PC-9 (cell line): ENCODE data around the gene ADAMTS2. TPM values are rescaled to one million over a fixed set of nuclear protein-coding genes. Genes with fewer than 3 reads are reported as not detected.

Source experiments
- BruUV-seq: library from RNA; stranded (reverse); fragments of 400-500 nt; replicated peaks from 2 replicates; lab custom pipeline; 2021; lab: Mats Ljungman, UMichigan
- CTCF ChIA-PET: fragments of 300-600 bp; sonication (Branson Sonifier 250); formaldehyde crosslinking; loops from one replicate; lab custom pipeline; 2022; ENCODE audit warnings: antibody characterized with exemption; lab: Charles Lee
- POLR2A ChIA-PET: fragments of 300-600 bp; sonication (Branson Sonifier 250); formaldehyde crosslinking; loops from one replicate; lab custom pipeline; 2022; ENCODE audit warnings: antibody characterized with exemption; ENCODE audit not compliant: unreplicated experiment; lab: Charles Lee
- DNase-seq, 2 experiments: peaks; one replicate each; pipeline versions ENCODE4 v3.0.0 to v3.0.0-alpha.2; 2015 to 2022; ENCODE audit warnings: mixed read lengths in 1 of 2
- H2AFZ ChIP-seq: fragments of 200-600 bp; sonication (generic); 2 replicates; pipeline ENCODE4 v1.8.1; 2017; ENCODE audit warnings: antibody characterized with exemption
- H3F3A ChIP-seq: fragments of 200-600 bp; sonication (generic); 2 replicates; pipeline ENCODE4 v1.8.1; 2017; ENCODE audit warnings: antibody characterized with exemption, mild to moderate bottlenecking, low read depth; ENCODE audit not compliant: insufficient read depth
- H3K27ac ChIP-seq: fragments of 200-600 bp; sonication (generic); 2 replicates; pipeline ENCODE4 v1.6.1; 2016; ENCODE audit warnings: mixed run types
- H3K27me3 ChIP-seq: fragments of 200-600 bp; sonication (generic); 2 replicates; pipeline ENCODE4 v1.6.1; 2016; ENCODE audit warnings: low read depth, mixed run types; ENCODE audit not compliant: insufficient read depth
- H3K36me3 ChIP-seq: fragments of 200-600 bp; sonication (generic); 2 replicates; pipeline ENCODE4 v1.6.1; 2016; ENCODE audit warnings: low read depth, mixed run types
- H3K4me1 ChIP-seq: fragments of 200-600 bp; sonication (generic); replicated peaks from 2 replicates; pipeline ENCODE4 v1.6.1; 2016; ENCODE audit warnings: mixed run types; ENCODE audit not compliant: insufficient read depth
- H3K4me2 ChIP-seq: fragments of 200-600 bp; sonication (generic); 2 replicates; pipeline ENCODE4 v1.6.1; 2017; ENCODE audit warnings: mixed run types
- H3K4me3 ChIP-seq: fragments of 200-600 bp; sonication (generic); 2 replicates; pipeline ENCODE4 v1.6.1; 2016; ENCODE audit warnings: mixed run types
- H3K79me2 ChIP-seq: fragments of 200-600 bp; sonication (generic); 2 replicates; pipeline ENCODE4 v1.6.1; 2017; ENCODE audit warnings: low read depth, mixed run types
- H3K9me2 ChIP-seq: fragments of 200-600 bp; sonication (generic); 2 replicates; pipeline ENCODE4 v1.8.1; 2017; ENCODE audit warnings: mild to moderate bottlenecking; ENCODE audit not compliant: insufficient read depth
- H3K9me3 ChIP-seq: fragments of 200-600 bp; sonication (generic); 2 replicates; pipeline ENCODE4 v1.8.1; 2016; ENCODE audit warnings: low read depth; ENCODE audit not compliant: insufficient read depth
- H4K20me1 ChIP-seq: fragments of 200-600 bp; sonication (generic); 2 replicates; pipeline ENCODE4 v1.8.1; 2017; ENCODE audit not compliant: insufficient read depth
- CTCF ChIP-seq: fragments of 200-600 bp; sonication (generic); conservative IDR thresholded peaks from 2 replicates; pipeline ENCODE4 v1.6.1; 2017; ENCODE audit warnings: mixed run types, antibody characterized with exemption, mild to moderate bottlenecking, moderate library complexity
- EZH2 ChIP-seq: fragments of 200-600 bp; sonication (generic); IDR thresholded peaks from 2 replicates; pipeline ENCODE4 v1.8.0; 2017; ENCODE audit warnings: antibody characterized with exemption, low read depth
- intact Hi-C: fragments of 100-400 bp; cut with micrococcal nuclease; formaldehyde crosslinking; loops from one replicate; pipeline ENCODE4 v1.10.0; 2022; ENCODE audit not compliant: unreplicated experiment
- total RNA-seq: library from RNA; stranded (reverse); gene quantifications from 2 replicates; pipeline ENCODE4 v1.2.3, GENCODE V29; 2021

Gene ADAMTS2
- total RNA-seq, 1 experiment from 2014 or later, result not detected

GRCh38 chr5:179292681-179293635, 52.3 kb downstream of the ADAMTS2 start:
- no peak for TF ChIP-seq EZH2
- TF ChIP-seq CTCF, result no peak
- CTCF ChIA-PET, result no interaction called here
- POLR2A ChIA-PET, result no interaction called here
- Histone ChIP-seq H3K27ac (no peak overlapping the region), H3K9me2 (no peaks in the 10 kb centered on the region), H4K20me1 (no peaks in the 10 kb centered on the region), H3K36me3 (no peaks in the 10 kb centered on the region), H3K4me3 (no peak overlapping the region), H3F3A (no peaks in the 10 kb centered on the region), H3K27me3 (peaks cover 99% of the 10 kb centered on the region), H3K4me1 (no peaks in the 10 kb centered on the region), H3K79me2 (no peaks in the 10 kb centered on the region), H3K9me3 (no peaks in the 10 kb centered on the region), H2AFZ (no peak overlapping the region), H3K4me2 (no peak overlapping the region)
- no TSS peak for BruUV-seq
- intact Hi-C loops, result no loop called here
- no peak for DNase-seq

GRCh38 chr5:179292202-179292601, 53.1 kb downstream of the ADAMTS2 start:
- Histone ChIP-seq H3K36me3 (no peaks in the 10 kb centered on the region), H3K27me3 (peaks cover 99% of the 10 kb centered on the region), H4K20me1 (no peaks in the 10 kb centered on the region), H3K9me2 (no peaks in the 10 kb centered on the region), H3K9me3 (no peaks in the 10 kb centered on the region), H3K4me2 (no peak overlapping the region), H2AFZ (no peak overlapping the region), H3K27ac (no peak overlapping the region), H3K79me2 (no peaks in the 10 kb centered on the region), H3K4me1 (no peaks in the 10 kb centered on the region), H3F3A (no peaks in the 10 kb centered on the region), H3K4me3 (no peak overlapping the region)
- DNase-seq, result no peak
- no TSS peak for BruUV-seq
- TF ChIP-seq EZH2 (no peak), CTCF (no peak)
- ChIA-PET CTCF (no interaction called here), POLR2A (no interaction called here)
- intact Hi-C loops, result no loop called here

- CTCF ChIA-PET, result no interaction called here
- H3K9me2 ChIP-seq, result no peaks in the 10 kb centered on the region
- H3K27ac ChIP-seq, result no peak overlapping the region
- H3K36me3 ChIP-seq, result no peaks in the 10 kb centered on the region
- no peaks in the 10 kb centered on the region for H4K20me1 ChIP-seq
- DNase-seq, result no peak
- no peak overlapping the region for H3K4me2 ChIP-seq
- no peaks in the 10 kb centered on the region for H3F3A ChIP-seq
- TF ChIP-seq CTCF (no peak), EZH2 (no peak)
- H3K27me3 ChIP-seq, result peaks cover 99% of the 10 kb centered on the region
- POLR2A ChIA-PET, result no interaction called here
- no peaks in the 10 kb centered on the region for H3K79me2 ChIP-seq
- no TSS peak for BruUV-seq
- no peak overlapping the region for H2AFZ ChIP-seq
- no peaks in the 10 kb centered on the region for H3K9me3 ChIP-seq
- H3K4me3 ChIP-seq, result no peak overlapping the region
- H3K4me1 ChIP-seq, result no peaks in the 10 kb centered on the region
- intact Hi-C loops, result no loop called here
Measured at GRCh38 chr5:179290681-179291540, 54.4 kb downstream of the ADAMTS2 start.
